Fibroblast of pulmonary artery (primary cell): ENCODE data around the gene SYTL2.

Experiments used
- DNase-seq: peaks from one replicate; pipeline ENCODE4 v3.0.0-alpha.2; 2010; ENCODE audit warnings: low read depth
- H3K4me3 ChIP-seq: replicated peaks from 2 replicates; pipeline ENCODE4 v1.5.1; 2011; ENCODE audit warnings: low read depth, mild to moderate bottlenecking, control low read depth, low read length, moderate library complexity
- TF ChIP-seq, protein P1 (sequence below): IDR thresholded peaks from 2 replicates; pipeline ENCODE4 v1.5.1; 2011; ENCODE audit warnings: mild to moderate bottlenecking, control low read depth, low read length, inconsistent platforms; ENCODE audit errors: missing control alignments

SYTL2 gene

DNA sequence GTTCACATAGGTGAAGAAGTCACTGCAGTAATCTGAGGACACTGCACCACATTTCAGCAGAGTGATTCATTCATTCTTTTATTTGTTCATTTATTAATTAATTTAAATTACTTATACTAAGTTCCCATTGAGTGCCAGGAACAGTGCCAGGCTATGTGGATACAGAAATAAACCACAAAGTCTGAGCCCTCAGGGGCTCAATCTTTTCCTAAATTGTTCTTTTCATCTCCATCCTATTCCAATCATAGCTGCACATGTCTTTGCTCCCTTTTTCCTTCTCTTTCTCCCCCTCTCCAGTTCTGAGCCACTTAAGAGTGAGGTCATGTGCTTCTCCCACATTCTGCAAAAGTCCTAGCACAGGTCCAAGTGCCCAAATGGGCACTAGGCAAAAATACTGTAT is 4.9 kb downstream of the SYTL2 start:
- no peak overlapping the region for H3K4me3 ChIP-seq
- no peak for DNase-seq
- TF ChIP-seq, protein P1, sequence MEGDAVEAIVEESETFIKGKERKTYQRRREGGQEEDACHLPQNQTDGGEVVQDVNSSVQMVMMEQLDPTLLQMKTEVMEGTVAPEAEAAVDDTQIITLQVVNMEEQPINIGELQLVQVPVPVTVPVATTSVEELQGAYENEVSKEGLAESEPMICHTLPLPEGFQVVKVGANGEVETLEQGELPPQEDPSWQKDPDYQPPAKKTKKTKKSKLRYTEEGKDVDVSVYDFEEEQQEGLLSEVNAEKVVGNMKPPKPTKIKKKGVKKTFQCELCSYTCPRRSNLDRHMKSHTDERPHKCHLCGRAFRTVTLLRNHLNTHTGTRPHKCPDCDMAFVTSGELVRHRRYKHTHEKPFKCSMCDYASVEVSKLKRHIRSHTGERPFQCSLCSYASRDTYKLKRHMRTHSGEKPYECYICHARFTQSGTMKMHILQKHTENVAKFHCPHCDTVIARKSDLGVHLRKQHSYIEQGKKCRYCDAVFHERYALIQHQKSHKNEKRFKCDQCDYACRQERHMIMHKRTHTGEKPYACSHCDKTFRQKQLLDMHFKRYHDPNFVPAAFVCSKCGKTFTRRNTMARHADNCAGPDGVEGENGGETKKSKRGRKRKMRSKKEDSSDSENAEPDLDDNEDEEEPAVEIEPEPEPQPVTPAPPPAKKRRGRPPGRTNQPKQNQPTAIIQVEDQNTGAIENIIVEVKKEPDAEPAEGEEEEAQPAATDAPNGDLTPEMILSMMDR: no peak

- no peak for DNase-seq
- no peak overlapping the region for H3K4me3 ChIP-seq
- TF ChIP-seq, protein P1: no peak
These were observed 5.6 kb downstream of the SYTL2 start for GRCh38 chr11:85805387-85805786.

DNA sequence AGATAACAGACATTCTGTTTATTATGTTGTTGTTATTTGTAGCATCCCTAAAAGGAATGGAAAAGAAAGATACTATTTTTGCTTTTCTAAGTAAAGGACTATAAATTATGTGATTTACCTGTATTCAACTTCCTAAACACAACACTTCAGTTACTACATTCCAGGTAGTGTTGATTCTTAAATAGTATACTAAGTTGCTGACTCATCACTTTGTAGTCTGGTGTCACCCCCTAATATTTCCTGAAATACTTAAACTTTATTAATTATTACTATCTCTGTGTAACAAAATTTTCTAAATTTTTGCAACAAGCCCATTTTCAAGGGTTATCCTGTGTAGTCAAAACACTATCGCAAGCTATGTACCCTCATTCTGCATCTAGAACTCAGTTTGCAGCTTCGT is 7.0 kb downstream of the SYTL2 start:
- TF ChIP-seq, protein P1: no peak
- DNase-seq: no peak
- no peak overlapping the region for H3K4me3 ChIP-seq

DNA sequence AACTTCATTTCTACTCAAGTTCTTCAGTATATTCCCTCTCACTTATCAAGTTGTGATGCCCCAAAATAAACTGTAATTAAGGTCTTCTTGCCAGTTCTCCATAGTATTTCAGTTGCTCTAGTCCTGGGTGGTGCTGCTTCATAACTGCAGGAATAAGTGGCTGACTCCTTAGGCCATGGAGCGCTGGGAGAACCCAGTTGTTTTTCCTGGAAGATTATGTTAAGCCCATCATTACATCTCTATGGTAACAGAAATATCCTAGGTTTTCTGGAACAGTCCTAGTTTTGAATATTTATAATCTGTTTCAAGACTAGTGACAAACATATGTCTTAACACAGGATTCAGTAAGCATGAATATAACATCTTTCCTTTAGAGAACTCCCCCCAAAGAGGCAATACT is 7.6 kb downstream of the SYTL2 start:
- TF ChIP-seq, protein P1: no peak
- no peak overlapping the region for H3K4me3 ChIP-seq
- DNase-seq: no peak

- TF ChIP-seq, protein P1: no peak
- no peak for DNase-seq
- H3K4me3 ChIP-seq: no peak overlapping the region
These were observed 9.4 kb downstream of the SYTL2 start for GRCh38 chr11:85801527-85801926.

GRCh38 chr11:85800595-85801342 is 10.2 kb downstream of the SYTL2 start:
- no peak for DNase-seq
- TF ChIP-seq, protein P1: no peak
- H3K4me3 ChIP-seq: no peak overlapping the region

DNA sequence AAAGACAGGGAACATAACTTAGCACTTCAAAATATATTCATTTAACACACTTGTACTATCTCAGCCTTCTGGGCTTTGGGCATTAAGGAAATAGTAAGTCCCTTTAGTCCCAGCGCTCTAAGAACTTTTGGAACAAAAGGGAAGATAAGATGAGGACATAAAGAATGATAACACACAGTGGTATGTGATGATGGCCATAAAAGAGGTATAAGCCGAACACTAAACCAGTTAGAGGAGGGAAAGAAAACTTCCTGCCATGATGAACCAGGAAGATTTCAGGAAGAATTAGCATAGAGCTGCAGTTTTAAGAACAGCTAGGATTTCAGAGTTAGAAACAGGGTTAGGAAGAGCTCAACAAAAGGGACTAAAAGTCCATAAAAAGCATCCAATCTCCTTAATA is 11.8 kb downstream of the SYTL2 start:
- TF ChIP-seq, protein P1: no peak
- H3K4me3 ChIP-seq: no peak overlapping the region
- no peak for DNase-seq
